Esophagus squamous epithelium (tissue), 4 donors: Measurements from ENCODE around the gene RCAN2.

Experiments used
- CTCF ChIP-seq, 6 experiments: fragments of 450-650 bp in 4 of 6; fragments of 200-600 bp in 2 of 6; sonication (generic) in 2 of 6; IDR thresholded peaks; one replicate each; pipeline ENCODE4 v1.5.1; 2016 to 2019; ENCODE audit warnings: antibody characterized with exemption in 6 of 6, mild to moderate bottlenecking in 4 of 6, moderate library complexity in 4 of 6
- POLR2A ChIP-seq, 4 donors: fragments of 450-650 bp; IDR thresholded peaks; one replicate each; pipeline ENCODE4 v1.6.1; 2017; ENCODE audit warnings: antibody characterized with exemption in 4 of 4, mild to moderate bottlenecking in 4 of 4, moderate library complexity in 3 of 4

GRCh38 chr6:46251583-46252339 is 239.5 kb downstream of the RCAN2 start:
- TF ChIP-seq POLR2A (IDR thresholded peaks at IDR 0.05) = no peak
- no peak for TF ChIP-seq CTCF (IDR thresholded peaks at IDR 0.05)
